K562 (cell line): ENCODE data around the gene IL34.
"Not testable (repeated sequence)": the region's sequence is repeated elsewhere in the genome, so short reads cannot be mapped to it uniquely, and the experiment has no call there.

Source experiments
- CTCF ChIP-seq, 3 experiments: IDR thresholded peaks in 2 of 3; conservative IDR thresholded peaks in 1 of 3; 2 replicates each; pipeline ENCODE4 v1.5.1; 2011 to 2012; ENCODE audit warnings: low read length in 3 of 3, mild to moderate bottlenecking in 3 of 3, control low read depth in 2 of 3, improper control_type of control experiment in 1 of 3, inconsistent platforms in 1 of 3, low read depth in 1 of 3, mixed read lengths in 1 of 3, moderate library complexity in 1 of 3; ENCODE audit not compliant: insufficient read depth in 2 of 3
- EWSR1 ChIP-seq: fragments of 450-650 bp; IDR thresholded peaks from 2 replicates; pipeline ENCODE4 v1.6.1; 2018; ENCODE audit warnings: borderline replicate concordance, mild to moderate bottlenecking, low read depth, moderate library complexity; ENCODE audit not compliant: partially characterized antibody
- EZH2 ChIP-seq: IDR thresholded peaks from 2 replicates; pipeline ENCODE4 v1.6.1; 2012; ENCODE audit warnings: low read depth, mild to moderate bottlenecking, inconsistent platforms, low read length, borderline replicate concordance
- FOXP1 ChIP-seq: sonication (generic); formaldehyde crosslinking; IDR thresholded peaks from 2 replicates; pipeline ENCODE4 v1.8.0; 2022; ENCODE audit warnings: mild to moderate bottlenecking, missing genetic modification reagents
- MAX ChIP-seq: sonication (generic); formaldehyde crosslinking; IDR thresholded peaks from 2 replicates; pipeline ENCODE4 v1.9.0; 2022; ENCODE audit warnings: mild to moderate bottlenecking, missing genetic modification reagents
- MAZ ChIP-seq, 2 experiments: fragments of 450-650 bp in 1 of 2; sonication (generic) in 1 of 2; formaldehyde crosslinking; IDR thresholded peaks in 1 of 2; conservative IDR thresholded peaks in 1 of 2; 2 replicates each; pipeline versions ENCODE4 v1.4.0 to v1.5.0; 2020; ENCODE audit warnings: mild to moderate bottlenecking in 1 of 2, missing genetic modification reagents in 1 of 2
- MEF2D ChIP-seq: conservative IDR thresholded peaks from 2 replicates; pipeline ENCODE4 v1.6.1; 2016; ENCODE audit warnings: low read depth, missing genetic modification characterization, missing compliant biosample characterization
- RERE ChIP-seq: sonication (generic); formaldehyde crosslinking; IDR thresholded peaks from 2 replicates; pipeline ENCODE4 v1.8.0; 2023; ENCODE audit warnings: missing genetic modification reagents, mild to moderate bottlenecking, borderline replicate concordance
- ZNF583 ChIP-seq: fragments of 250-450 bp; sonication (Bioruptor Pico); IDR thresholded peaks from 2 replicates; pipeline ENCODE4 v1.4.0; 2020

DNA sequence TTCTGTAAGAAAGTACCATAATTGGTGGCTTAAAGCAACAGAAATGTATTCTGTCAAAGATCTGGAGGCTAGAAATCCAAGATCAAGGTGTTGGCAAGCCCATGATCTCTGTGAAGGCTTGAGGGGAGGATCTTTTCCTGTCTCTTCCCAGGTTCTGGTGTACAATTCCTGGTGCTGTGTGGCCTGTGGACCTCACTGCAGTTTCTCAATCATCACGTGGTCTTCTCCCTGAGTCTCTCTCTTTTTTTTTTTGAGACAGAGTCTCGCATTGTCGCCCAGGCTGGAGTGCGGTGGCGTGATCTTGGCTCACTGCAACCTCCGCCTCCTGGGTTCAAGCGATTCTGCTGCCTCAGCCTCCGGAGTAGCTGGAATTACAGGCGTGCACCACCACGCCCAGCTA, 12.7 kb upstream of the IL34 start:
- not testable (repeated sequence) for TF ChIP-seq RERE (CRISPR knock-in tag); MAX; MAZ (CRISPR knock-in tag; conservative IDR thresholded peaks at IDR 0.05 in 1 of 2, IDR thresholded peaks at IDR 0.05 in 1 of 2); FOXP1 (CRISPR knock-in tag); MEF2D (tag); EWSR1; EZH2; CTCF (IDR thresholded peaks at IDR 0.05 in 2 of 3, conservative IDR thresholded peaks at IDR 0.05 in 1 of 3; ENCODE audit: insufficient read depth in 2 of 3, low read depth in 1 of 3, low read length in 3 of 3); ZNF583 (CRISPR knock-in tag)
